COLO829 (cell line): ENCODE data around the gene CIT.

Source experiments
- DNase-seq: peaks from one replicate; pipeline ENCODE4 v3.0.0; 2012; ENCODE audit warnings: low spot score

The CIT gene

GRCh38 chr12:119843100-119843499 is 34.0 kb downstream of the CIT start:
- no peak for DNase-seq

- peak; percentile 86 for DNase-seq
Measured at GRCh38 chr12:119842380-119842779, 34.7 kb downstream of the CIT start.

GRCh38 chr12:119841433-119842210 is 35.5 kb downstream of the CIT start:
- peak; percentile 67 for DNase-seq

- DNase-seq = no peak
Measured at GRCh38 chr12:119840582-119840981, 36.5 kb downstream of the CIT start.

GRCh38 chr12:119840168-119840567 is 37.0 kb downstream of the CIT start:
- DNase-seq = no peak

- DNase-seq = no peak
Measured at GRCh38 chr12:119838826-119839600, 38.1 kb downstream of the CIT start.

- DNase-seq = peak; percentile 7
Measured at GRCh38 chr12:119836781-119837180, 40.3 kb downstream of the CIT start.

- no peak for DNase-seq
Measured at GRCh38 chr12:119835068-119835467, 42.1 kb downstream of the CIT start.

- no peak for DNase-seq
Measured at GRCh38 chr12:119829439-119829838, 47.7 kb downstream of the CIT start.

- no peak for DNase-seq
Measured at GRCh38 chr12:119828300-119828699, 48.8 kb downstream of the CIT start.

GRCh38 chr12:119827760-119828159 is 49.4 kb downstream of the CIT start:
- no peak for DNase-seq

GRCh38 chr12:119826661-119827445 is 50.3 kb downstream of the CIT start:
- DNase-seq = no peak

- no peak for DNase-seq
Measured at GRCh38 chr12:119825262-119825661, 51.9 kb downstream of the CIT start.

GRCh38 chr12:119822046-119822445 is 55.1 kb downstream of the CIT start:
- DNase-seq = peak; percentile 62

GRCh38 chr12:119819322-119819721 is 57.8 kb downstream of the CIT start:
- no peak for DNase-seq

- DNase-seq = no peak
Measured at GRCh38 chr12:119817546-119818343, 59.4 kb downstream of the CIT start.

GRCh38 chr12:119809023-119809422 is 68.1 kb downstream of the CIT start:
- no peak for DNase-seq

- DNase-seq = no peak
Measured at GRCh38 chr12:119808441-119808840, 68.7 kb downstream of the CIT start.

GRCh38 chr12:119807380-119807779 is 69.7 kb downstream of the CIT start:
- DNase-seq = no peak

GRCh38 chr12:119804011-119804641 is 73.0 kb downstream of the CIT start:
- DNase-seq = no peak

GRCh38 chr12:119803381-119803791 is 73.7 kb downstream of the CIT start:
- DNase-seq = no peak
